HepG2 (cell line): Measurements from ENCODE around the gene LAMA5. TPM values are rescaled to one million over a fixed set of nuclear protein-coding genes. Genes with fewer than 3 reads are reported as not detected.

Experiments used
- DZIP1 ChIP-seq: sonication (generic); formaldehyde crosslinking; IDR thresholded peaks from 2 replicates; pipeline ENCODE4 v1.5.0; 2020; ENCODE audit warnings: mild to moderate bottlenecking, missing genetic modification reagents
- FOXC1 ChIP-seq: sonication (generic); formaldehyde crosslinking; IDR thresholded peaks from 2 replicates; pipeline ENCODE4 v1.8.0; 2022; ENCODE audit warnings: mild to moderate bottlenecking, missing genetic modification reagents, borderline replicate concordance
- MAFK ChIP-seq, 2 experiments: IDR thresholded peaks in 1 of 2; conservative IDR thresholded peaks in 1 of 2; 2 replicates each; pipeline ENCODE4 v1.6.1; 2011; ENCODE audit warnings: improper control_type of control experiment in 2 of 2, low read length in 2 of 2
- RERE ChIP-seq: IDR thresholded peaks from 2 replicates; pipeline ENCODE4 v1.6.1; 2016; ENCODE audit warnings: low read depth, missing genetic modification reagents, missing compliant biosample characterization
- ZFP36 ChIP-seq: fragments of 150-350 bp; IDR thresholded peaks from 2 replicates; pipeline ENCODE4 v1.6.1; 2018; ENCODE audit warnings: borderline replicate concordance, low read length, low read depth; ENCODE audit not compliant: partially characterized antibody
- ZNF263 ChIP-seq: sonication (generic); formaldehyde crosslinking; IDR thresholded peaks from 2 replicates; pipeline ENCODE4 v1.4.0; 2020; ENCODE audit warnings: missing genetic modification reagents
- ZNF292 ChIP-seq: sonication (generic); formaldehyde crosslinking; IDR thresholded peaks from 2 replicates; pipeline ENCODE4 v1.8.1; 2022; ENCODE audit warnings: mild to moderate bottlenecking, low read depth, missing genetic modification reagents, borderline replicate concordance
- ZNF543 ChIP-seq: sonication (generic); formaldehyde crosslinking; IDR thresholded peaks from 2 replicates; pipeline ENCODE4 v1.4.0; 2020; ENCODE audit warnings: mild to moderate bottlenecking, missing genetic modification reagents
- polyA plus RNA-seq, 8 experiments: library from polyadenylated mRNA; depleted of rRNA in 3 of 8; stranded (reverse) in 7 of 8; unstranded in 1 of 8; fragments of >200 nt; fragmentation: Illumina TruSeq in 4 of 8; extraction: Trizol in 4 of 8; gene quantifications; 2 replicates each; pipeline versions ENCODE4 v1.2.1 to v1.2.3, GENCODE V29; 2011 to 2016; ENCODE audit warnings: low read depth in 4 of 8, missing spikeins in 1 of 8, mixed read lengths in 1 of 8; ENCODE audit not compliant: insufficient read depth in 1 of 8
- total RNA-seq, 5 experiments: library from RNA; depleted of rRNA; stranded (reverse); fragments of >200 nt; fragmentation: Illumina TruSeq; extraction: Trizol; gene quantifications; 2 replicates each; pipeline ENCODE4 v1.2.3, GENCODE V29; 2016; ENCODE audit warnings: low read depth in 1 of 5
- TF ChIP-seq, protein P1 (sequence below), 2 experiments: sonication (generic) in 1 of 2; formaldehyde crosslinking in 1 of 2; IDR thresholded peaks; 2 replicates each; pipeline versions ENCODE4 v1.4.0 to v1.6.1; 2018 to 2020; ENCODE audit warnings: missing genetic modification reagents in 2 of 2, borderline replicate concordance in 1 of 2, low read depth in 1 of 2, mild to moderate bottlenecking in 1 of 2, missing biosample characterization in 1 of 2
- TF ChIP-seq, protein P2 (sequence below): IDR thresholded peaks from 2 replicates; pipeline ENCODE4 v1.6.1; 2016; ENCODE audit warnings: low read depth, borderline replicate concordance
- TF ChIP-seq, protein P3 (sequence below): sonication (generic); formaldehyde crosslinking; IDR thresholded peaks from 2 replicates; pipeline ENCODE4 v1.5.0; 2020; ENCODE audit warnings: mild to moderate bottlenecking, missing genetic modification reagents

The LAMA5 gene
- total and polyA plus RNA-seq, 2 of the 13 experiments (the other 11 are each of a cell fraction or from before 2014, with no cell fraction given): 21.0 to 44.7 TPM

GRCh38 chr20:62405108-62405980 lies 38.2 kb upstream of the LAMA5 start (continued):
- TF ChIP-seq, protein P1, sequence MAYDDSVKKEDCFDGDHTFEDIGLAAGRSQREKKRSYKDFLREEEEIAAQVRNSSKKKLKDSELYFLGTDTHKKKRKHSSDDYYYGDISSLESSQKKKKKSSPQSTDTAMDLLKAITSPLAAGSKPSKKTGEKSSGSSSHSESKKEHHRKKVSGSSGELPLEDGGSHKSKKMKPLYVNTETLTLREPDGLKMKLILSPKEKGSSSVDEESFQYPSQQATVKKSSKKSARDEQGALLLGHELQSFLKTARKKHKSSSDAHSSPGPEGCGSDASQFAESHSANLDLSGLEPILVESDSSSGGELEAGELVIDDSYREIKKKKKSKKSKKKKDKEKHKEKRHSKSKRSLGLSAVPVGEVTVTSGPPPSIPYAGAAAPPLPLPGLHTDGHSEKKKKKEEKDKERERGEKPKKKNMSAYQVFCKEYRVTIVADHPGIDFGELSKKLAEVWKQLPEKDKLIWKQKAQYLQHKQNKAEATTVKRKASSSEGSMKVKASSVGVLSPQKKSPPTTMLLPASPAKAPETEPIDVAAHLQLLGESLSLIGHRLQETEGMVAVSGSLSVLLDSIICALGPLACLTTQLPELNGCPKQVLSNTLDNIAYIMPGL (CRISPR knock-in tag; IDR thresholded peaks at IDR 0.05; ENCODE audit: borderline replicate concordance in 1 of 2, low read depth in 1 of 2): peak; percentile 72 to 75; a peak in 3 of 4 replicates
- TF ChIP-seq, protein P2, sequence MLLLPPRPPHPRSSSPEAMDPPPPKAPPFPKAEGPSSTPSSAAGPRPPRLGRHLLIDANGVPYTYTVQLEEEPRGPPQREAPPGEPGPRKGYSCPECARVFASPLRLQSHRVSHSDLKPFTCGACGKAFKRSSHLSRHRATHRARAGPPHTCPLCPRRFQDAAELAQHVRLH (CRISPR knock-in tag): peak; percentile 36; the same call in 1 of the 2 replicates
- TF ChIP-seq ZNF292 (CRISPR knock-in tag): no peak; the same call in 1 of the 2 replicates
- TF ChIP-seq ZNF263 (CRISPR knock-in tag): peak; percentile 84
- TF ChIP-seq, protein P3, sequence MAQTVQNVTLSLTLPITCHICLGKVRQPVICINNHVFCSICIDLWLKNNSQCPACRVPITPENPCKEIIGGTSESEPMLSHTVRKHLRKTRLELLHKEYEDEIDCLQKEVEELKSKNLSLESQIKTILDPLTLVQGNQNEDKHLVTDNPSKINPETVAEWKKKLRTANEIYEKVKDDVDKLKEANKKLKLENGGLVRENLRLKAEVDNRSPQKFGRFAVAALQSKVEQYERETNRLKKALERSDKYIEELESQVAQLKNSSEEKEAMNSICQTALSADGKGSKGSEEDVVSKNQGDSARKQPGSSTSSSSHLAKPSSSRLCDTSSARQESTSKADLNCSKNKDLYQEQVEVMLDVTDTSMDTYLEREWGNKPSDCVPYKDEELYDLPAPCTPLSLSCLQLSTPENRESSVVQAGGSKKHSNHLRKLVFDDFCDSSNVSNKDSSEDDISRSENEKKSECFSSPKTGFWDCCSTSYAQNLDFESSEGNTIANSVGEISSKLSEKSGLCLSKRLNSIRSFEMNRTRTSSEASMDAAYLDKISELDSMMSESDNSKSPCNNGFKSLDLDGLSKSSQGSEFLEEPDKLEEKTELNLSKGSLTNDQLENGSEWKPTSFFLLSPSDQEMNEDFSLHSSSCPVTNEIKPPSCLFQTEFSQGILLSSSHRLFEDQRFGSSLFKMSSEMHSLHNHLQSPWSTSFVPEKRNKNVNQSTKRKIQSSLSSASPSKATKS (CRISPR knock-in tag): no peak
- TF ChIP-seq DZIP1 (CRISPR knock-in tag): no peak
- TF ChIP-seq MAFK (conservative IDR thresholded peaks at IDR 0.05 in 1 of 2, IDR thresholded peaks at IDR 0.05 in 1 of 2; ENCODE audit: low read length in 2 of 2): no peak
- peak; percentile 23; the same call in 1 of the 2 replicates for TF ChIP-seq ZNF543 (CRISPR knock-in tag)
- TF ChIP-seq FOXC1 (CRISPR knock-in tag): no peak
- TF ChIP-seq RERE (CRISPR knock-in tag): no peak
- TF ChIP-seq ZFP36: no peak
